NB4 (cell line): Measurements from ENCODE around the gene IL1A.

ENCODE experiments used
- MYC ChIP-seq: IDR thresholded peaks from 2 replicates; pipeline ENCODE4 v1.6.1; 2011; ENCODE audit warnings: low read depth, low read length
- POLR2A ChIP-seq: IDR thresholded peaks from 2 replicates; pipeline ENCODE4 v1.6.1; 2011; ENCODE audit warnings: mild to moderate bottlenecking; ENCODE audit not compliant: insufficient read length; ENCODE audit errors: extremely low read depth
- TF ChIP-seq, protein P1 (sequence below): IDR thresholded peaks from one replicate; pipeline ENCODE4 v1.5.1; 2012; ENCODE audit warnings: low read depth, low read length

DNA sequence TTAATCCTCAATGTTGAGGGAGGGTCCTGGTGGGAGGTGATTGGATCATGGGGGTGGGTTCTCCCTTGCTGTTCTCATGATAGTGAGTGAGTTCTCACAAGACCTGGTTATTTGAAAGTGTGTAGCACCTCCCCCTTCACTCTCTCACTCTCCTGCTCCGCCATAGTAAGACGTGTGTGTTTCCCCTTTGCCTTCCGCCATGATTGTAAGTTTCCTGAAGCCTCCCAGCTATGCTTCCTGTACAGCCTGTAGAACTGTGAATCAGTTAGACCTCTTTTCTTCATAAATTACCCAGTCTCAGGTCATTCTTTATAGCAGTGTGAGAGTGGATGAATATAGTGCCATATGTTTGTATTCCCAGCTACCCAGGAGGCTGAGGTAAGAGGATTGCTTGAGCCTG lies 42.7 kb upstream of the IL1A start:
- TF ChIP-seq POLR2A (no peak), MYC (no peak)
- TF ChIP-seq, protein P1, sequence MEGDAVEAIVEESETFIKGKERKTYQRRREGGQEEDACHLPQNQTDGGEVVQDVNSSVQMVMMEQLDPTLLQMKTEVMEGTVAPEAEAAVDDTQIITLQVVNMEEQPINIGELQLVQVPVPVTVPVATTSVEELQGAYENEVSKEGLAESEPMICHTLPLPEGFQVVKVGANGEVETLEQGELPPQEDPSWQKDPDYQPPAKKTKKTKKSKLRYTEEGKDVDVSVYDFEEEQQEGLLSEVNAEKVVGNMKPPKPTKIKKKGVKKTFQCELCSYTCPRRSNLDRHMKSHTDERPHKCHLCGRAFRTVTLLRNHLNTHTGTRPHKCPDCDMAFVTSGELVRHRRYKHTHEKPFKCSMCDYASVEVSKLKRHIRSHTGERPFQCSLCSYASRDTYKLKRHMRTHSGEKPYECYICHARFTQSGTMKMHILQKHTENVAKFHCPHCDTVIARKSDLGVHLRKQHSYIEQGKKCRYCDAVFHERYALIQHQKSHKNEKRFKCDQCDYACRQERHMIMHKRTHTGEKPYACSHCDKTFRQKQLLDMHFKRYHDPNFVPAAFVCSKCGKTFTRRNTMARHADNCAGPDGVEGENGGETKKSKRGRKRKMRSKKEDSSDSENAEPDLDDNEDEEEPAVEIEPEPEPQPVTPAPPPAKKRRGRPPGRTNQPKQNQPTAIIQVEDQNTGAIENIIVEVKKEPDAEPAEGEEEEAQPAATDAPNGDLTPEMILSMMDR: no peak
